ENCODE data around the gene RBPMS2. TPM values are rescaled to one million over a fixed set of nuclear protein-coding genes. Genes with fewer than 3 reads are reported as not detected.

Gene RBPMS2
- total and polyA plus RNA-seq, 2 of the 8 experiments (the other 6 are each of a cell fraction or from before 2014, with no cell fraction given) = 55.8 to 238 TPM

GRCh38 chr15:64782751-64783150, 7.4 kb upstream of the RBPMS2 start:
- POLR2A ChIA-PET (ENCODE audit: partially characterized antibody) = interaction anchor here (0.8 to 25.1 kb wide), 6 partner anchors 9 to 83 kb away, joined by 3 to 748 read pairs (median 6); partner anchors contain the start of gene PIF1

More at GRCh38 chr15:64782751-64783150, 7.4 kb upstream of the RBPMS2 start:
- Histone ChIP-seq H3K4me2 (ENCODE audit: insufficient read depth in 1 of 2, low read depth in 2 of 2, low read length in 2 of 2) (no peak overlapping the region), H3K4me1 (replicated peaks in 1 of 4; ENCODE audit: control insufficient read depth in 3 of 4, insufficient read depth in 4 of 4, low read length in 3 of 4) (peaks cover 3 to 15% (median 13%) of the 10 kb centered on the region in 4 experiments), H4K91ac (replicated peaks; ENCODE audit: insufficient read length, low read length) (peak overlapping the region; percentile 22), H2BK120ac (replicated peaks; ENCODE audit: low read depth, low read length) (no peak overlapping the region), H3K27me3 (replicated peaks in 1 of 4; ENCODE audit: control insufficient read depth in 3 of 4, extremely low read depth in 1 of 4, insufficient read depth in 3 of 4, low read length in 3 of 4) (no peaks in the 10 kb centered on the region), H2BK5ac (ENCODE audit: low read depth, low read length) (no peak overlapping the region), H3K56ac (replicated peaks; ENCODE audit: insufficient read length, low read depth, low read length) (no peak overlapping the region), H4K5ac (ENCODE audit: insufficient read length, low read depth, low read length) (no peak overlapping the region), H2AK5ac (ENCODE audit: low read depth, low read length) (0 out of 2 replicates have a peak overlapping the region, but pooled peaks have one; percentile 58), H3K9me3 (ENCODE audit: insufficient read depth in 2 of 2, low read depth in 1 of 2, low read length in 1 of 2) (no peaks in the 10 kb centered on the region), H3K14ac (ENCODE audit: insufficient read length) (no peak overlapping the region), H3K23ac (ENCODE audit: insufficient read length) (no peak overlapping the region), H2BK12ac (ENCODE audit: low read depth, low read length) (peak overlapping the region; percentile 71; the same call in 1 of the 2 replicates), H3K4ac (replicated peaks; ENCODE audit: insufficient read length, low read depth, low read length) (no peak overlapping the region), H3K36me3 (ENCODE audit: control insufficient read depth in 2 of 4, insufficient read depth in 4 of 4, low read length in 3 of 4) (no peaks in the 10 kb centered on the region), H3K18ac (ENCODE audit: extremely low read depth, low read length) (no peak overlapping the region), H3K23me2 (ENCODE audit: low read depth, low read length) (no peaks in the 10 kb centered on the region), H2BK20ac (ENCODE audit: low read length) (no peak overlapping the region), H3K27ac (ENCODE audit: low read depth, low read length) (no peak overlapping the region), H3K9ac (replicated peaks in 1 of 4; ENCODE audit: extremely low read depth in 1 of 4, low read depth in 3 of 4, low read length in 3 of 4) (no peak overlapping the region), H3K4me3 (ENCODE audit: extremely low read depth in 1 of 4, insufficient read depth in 2 of 4, low read depth in 3 of 4, low read length in 4 of 4) (no peak overlapping the region), H3K79me1 (ENCODE audit: low read depth, low read length) (no peaks in the 10 kb centered on the region), H3K79me2 (ENCODE audit: control insufficient read depth in 1 of 2, insufficient read depth in 2 of 2, low read length in 2 of 2) (no peaks in the 10 kb centered on the region; a peak in 1 of 4 replicates), H4K8ac (ENCODE audit: extremely low read depth, insufficient read depth, low read length) (no peak overlapping the region), H2AFZ (ENCODE audit: low read length) (no peak overlapping the region), H2BK15ac (ENCODE audit: low read length) (0 out of 2 replicates have a peak overlapping the region, but pooled peaks have one; percentile 83), H4K20me1 (replicated peaks in 1 of 2; ENCODE audit: control insufficient read depth in 1 of 2, insufficient read depth in 2 of 2, low read length in 2 of 2) (no peaks in the 10 kb centered on the region)
- FAIRE-seq = no peak
- CTCF ChIA-PET (ENCODE audit: partially characterized antibody) = interaction anchor here (0.8 to 10.7 kb wide), 8 partner anchors 9 to 55 kb away, joined by 3 to 129 read pairs (median 7); no protein-coding TSS in a partner anchor
- WGBS, 2 experiments (ENCODE audit: extremely low coverage in 1 of 2, insufficient coverage in 1 of 2, insufficient read length in 1 of 2, insufficient replicate concordance in 2 of 2, low coverage in 1 of 2, low lambda C conversion rate in 2 of 2, missing lambda C conversion rate in 1 of 2) = 92% methylated on average over 5 of the region's 5 CpGs; no CpG with 5 or more reads in 1 of the 2 experiments
- TF ChIP-seq SRF (IDR thresholded peaks at IDR 0.05; ENCODE audit: low read depth, low read length) = no peak
- DNase-seq (ENCODE audit: low read depth in 1 of 2, low spot score in 2 of 2) = no peak

Measured in H1 (cell line).